HL-60 (cell line): ENCODE results near the gene UBL3.

Source experiments
- CTCF ChIP-seq: IDR thresholded peaks from one replicate; pipeline ENCODE4 v1.5.1; 2011; ENCODE audit warnings: low read length, control low read depth, inconsistent platforms; ENCODE audit not compliant: insufficient read depth
- POLR2AphosphoS5 ChIP-seq: IDR thresholded peaks from 2 replicates; pipeline ENCODE4 v1.6.1; 2012; ENCODE audit warnings: low read depth
- REST ChIP-seq: IDR thresholded peaks from 2 replicates; pipeline ENCODE4 v1.6.1; 2012; ENCODE audit warnings: low read depth; ENCODE audit not compliant: insufficient replicate concordance

DNA sequence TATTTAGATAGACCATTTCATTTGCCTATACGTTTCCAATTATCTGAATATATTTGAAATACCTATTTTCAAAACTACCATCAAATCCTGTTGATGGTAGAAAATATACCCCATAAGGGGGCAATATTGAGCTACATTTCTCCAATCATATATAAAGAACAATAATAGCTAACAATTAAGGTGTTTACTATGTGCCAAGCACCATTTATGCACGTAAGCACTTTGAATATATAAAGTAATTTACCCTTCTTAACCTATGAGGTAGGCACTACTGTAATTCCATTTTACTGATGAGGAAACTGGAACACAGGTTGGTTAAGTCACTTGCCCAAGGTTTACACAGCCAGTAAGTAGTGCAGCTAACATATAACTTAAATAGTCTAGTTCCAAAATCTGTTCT lies 79.2 kb downstream of the UBL3 start:
- TF ChIP-seq CTCF (no peak), POLR2AphosphoS5 (no peak), REST (no peak)
